22Rv1 (cell line): ENCODE measurements around the gene KIAA0753.

Experiments
- ZFX ChIP-seq: fragments of 450-650 bp; IDR thresholded peaks from 2 replicates; pipeline ENCODE4 v1.6.1; 2017; ENCODE audit warnings: antibody characterized with exemption, borderline replicate concordance
- TF ChIP-seq, protein P1 (sequence below): fragments of 450-650 bp; IDR thresholded peaks from 2 replicates; pipeline ENCODE4 v1.5.1; 2017; ENCODE audit warnings: mild to moderate bottlenecking

DNA sequence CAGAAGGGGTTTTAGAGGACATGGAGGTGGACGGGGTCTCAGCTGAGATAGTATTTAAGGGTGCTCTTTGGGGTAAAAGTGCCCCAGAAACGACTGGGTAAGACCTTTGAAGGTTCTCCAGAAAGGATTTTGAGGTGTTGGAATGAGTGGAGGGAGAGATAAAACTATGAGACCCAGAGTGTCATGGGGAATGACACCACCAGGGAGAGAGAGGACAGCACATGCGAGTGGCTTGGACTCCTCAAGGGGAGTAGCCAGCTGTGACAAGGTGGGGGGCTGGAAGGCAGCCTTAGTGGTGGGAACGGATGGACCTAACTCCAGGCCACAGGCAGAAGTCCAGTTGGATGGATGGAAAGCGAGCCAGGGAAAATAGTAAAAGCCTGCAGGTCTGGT is 64.9 kb downstream of the KIAA0753 start:
- TF ChIP-seq, protein P1, sequence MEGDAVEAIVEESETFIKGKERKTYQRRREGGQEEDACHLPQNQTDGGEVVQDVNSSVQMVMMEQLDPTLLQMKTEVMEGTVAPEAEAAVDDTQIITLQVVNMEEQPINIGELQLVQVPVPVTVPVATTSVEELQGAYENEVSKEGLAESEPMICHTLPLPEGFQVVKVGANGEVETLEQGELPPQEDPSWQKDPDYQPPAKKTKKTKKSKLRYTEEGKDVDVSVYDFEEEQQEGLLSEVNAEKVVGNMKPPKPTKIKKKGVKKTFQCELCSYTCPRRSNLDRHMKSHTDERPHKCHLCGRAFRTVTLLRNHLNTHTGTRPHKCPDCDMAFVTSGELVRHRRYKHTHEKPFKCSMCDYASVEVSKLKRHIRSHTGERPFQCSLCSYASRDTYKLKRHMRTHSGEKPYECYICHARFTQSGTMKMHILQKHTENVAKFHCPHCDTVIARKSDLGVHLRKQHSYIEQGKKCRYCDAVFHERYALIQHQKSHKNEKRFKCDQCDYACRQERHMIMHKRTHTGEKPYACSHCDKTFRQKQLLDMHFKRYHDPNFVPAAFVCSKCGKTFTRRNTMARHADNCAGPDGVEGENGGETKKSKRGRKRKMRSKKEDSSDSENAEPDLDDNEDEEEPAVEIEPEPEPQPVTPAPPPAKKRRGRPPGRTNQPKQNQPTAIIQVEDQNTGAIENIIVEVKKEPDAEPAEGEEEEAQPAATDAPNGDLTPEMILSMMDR, result no peak
- no peak for TF ChIP-seq ZFX
